ENCODE results near the gene MYH9. TPM values are rescaled to one million over a fixed set of nuclear protein-coding genes. Genes with fewer than 3 reads are reported as not detected.

MYH9 gene
- total and polyA plus RNA-seq, 7 donors, result 35.6 to 214 (median 92.0) TPM

DNA sequence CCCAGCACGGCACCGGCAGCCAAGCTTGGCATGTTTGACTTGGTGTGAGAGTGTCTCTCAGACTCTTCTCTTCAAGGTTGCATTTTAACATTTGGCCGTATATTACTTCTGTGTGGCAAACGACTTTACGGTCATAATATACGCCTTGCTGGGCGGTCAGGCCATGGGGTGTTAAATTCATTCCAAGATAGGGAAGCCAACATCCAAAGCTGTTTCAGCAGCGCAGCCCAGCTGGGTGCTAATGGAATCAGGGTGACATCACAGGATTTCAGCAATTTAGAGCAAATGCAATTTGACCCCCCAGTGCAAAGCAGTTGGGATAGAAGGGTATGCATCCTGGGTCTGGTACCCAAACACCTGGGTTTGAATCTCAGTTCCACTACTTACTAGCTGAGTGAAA lies 16.7 kb upstream of the MYH9 start:
- no peak overlapping the region for H3K27ac ChIP-seq
- TF ChIP-seq, protein P1, sequence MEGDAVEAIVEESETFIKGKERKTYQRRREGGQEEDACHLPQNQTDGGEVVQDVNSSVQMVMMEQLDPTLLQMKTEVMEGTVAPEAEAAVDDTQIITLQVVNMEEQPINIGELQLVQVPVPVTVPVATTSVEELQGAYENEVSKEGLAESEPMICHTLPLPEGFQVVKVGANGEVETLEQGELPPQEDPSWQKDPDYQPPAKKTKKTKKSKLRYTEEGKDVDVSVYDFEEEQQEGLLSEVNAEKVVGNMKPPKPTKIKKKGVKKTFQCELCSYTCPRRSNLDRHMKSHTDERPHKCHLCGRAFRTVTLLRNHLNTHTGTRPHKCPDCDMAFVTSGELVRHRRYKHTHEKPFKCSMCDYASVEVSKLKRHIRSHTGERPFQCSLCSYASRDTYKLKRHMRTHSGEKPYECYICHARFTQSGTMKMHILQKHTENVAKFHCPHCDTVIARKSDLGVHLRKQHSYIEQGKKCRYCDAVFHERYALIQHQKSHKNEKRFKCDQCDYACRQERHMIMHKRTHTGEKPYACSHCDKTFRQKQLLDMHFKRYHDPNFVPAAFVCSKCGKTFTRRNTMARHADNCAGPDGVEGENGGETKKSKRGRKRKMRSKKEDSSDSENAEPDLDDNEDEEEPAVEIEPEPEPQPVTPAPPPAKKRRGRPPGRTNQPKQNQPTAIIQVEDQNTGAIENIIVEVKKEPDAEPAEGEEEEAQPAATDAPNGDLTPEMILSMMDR (IDR thresholded peaks at IDR 0.05), result no peak
- no peak overlapping the region for H3K4me3 ChIP-seq
- H3K36me3 ChIP-seq (ENCODE audit: insufficient read depth in 1 of 2, low read depth in 1 of 2), result no peaks in the 10 kb centered on the region
- WGBS, 3 donors, result 69 to 73% (median 73%) methylated on average over 8 of the region's 8 CpGs
- no peaks in the 10 kb centered on the region for H3K9me3 ChIP-seq
- no peak for DNase-seq
- intact Hi-C loops (cut with DNase I), result no loop called here
- no peak for ATAC-seq
- peaks cover 2% of the 10 kb centered on the region for H3K4me1 ChIP-seq
- no peaks in the 10 kb centered on the region for H3K27me3 ChIP-seq (ENCODE audit: insufficient read depth in 3 of 3, low read length in 2 of 3)

DNA sequence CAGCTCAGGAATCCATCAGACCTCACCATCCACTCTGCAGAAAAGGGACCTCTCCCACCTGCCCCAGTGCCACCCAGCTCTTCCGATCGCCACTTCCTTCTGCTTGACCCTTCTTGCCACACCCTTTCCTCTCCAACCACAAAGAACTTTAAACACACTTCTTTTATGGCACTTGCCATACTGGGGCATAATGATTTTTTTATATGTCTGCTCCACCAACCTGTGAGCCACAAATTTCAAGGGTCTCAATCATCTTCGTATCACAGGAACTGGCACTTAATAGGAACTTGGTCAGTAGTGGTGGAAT lies 11.7 kb upstream of the MYH9 start:
- H3K9me3 ChIP-seq, result no peaks in the 10 kb centered on the region
- H3K4me1 ChIP-seq, result no peaks in the 10 kb centered on the region
- intact Hi-C loops (cut with DNase I), result no loop called here
- no peaks in the 10 kb centered on the region for H3K36me3 ChIP-seq (ENCODE audit: insufficient read depth in 1 of 2, low read depth in 1 of 2)
- 70 to 79% (median 76%) methylated on average over 3 of the region's 3 CpGs for WGBS, 3 donors
- no peak overlapping the region for H3K4me3 ChIP-seq
- TF ChIP-seq, protein P1 (IDR thresholded peaks at IDR 0.05), result no peak
- no peak overlapping the region for H3K27ac ChIP-seq
- no peaks in the 10 kb centered on the region for H3K27me3 ChIP-seq (ENCODE audit: insufficient read depth in 3 of 3, low read length in 2 of 3)
- ATAC-seq (no peak), DNase-seq (no peak)

DNA sequence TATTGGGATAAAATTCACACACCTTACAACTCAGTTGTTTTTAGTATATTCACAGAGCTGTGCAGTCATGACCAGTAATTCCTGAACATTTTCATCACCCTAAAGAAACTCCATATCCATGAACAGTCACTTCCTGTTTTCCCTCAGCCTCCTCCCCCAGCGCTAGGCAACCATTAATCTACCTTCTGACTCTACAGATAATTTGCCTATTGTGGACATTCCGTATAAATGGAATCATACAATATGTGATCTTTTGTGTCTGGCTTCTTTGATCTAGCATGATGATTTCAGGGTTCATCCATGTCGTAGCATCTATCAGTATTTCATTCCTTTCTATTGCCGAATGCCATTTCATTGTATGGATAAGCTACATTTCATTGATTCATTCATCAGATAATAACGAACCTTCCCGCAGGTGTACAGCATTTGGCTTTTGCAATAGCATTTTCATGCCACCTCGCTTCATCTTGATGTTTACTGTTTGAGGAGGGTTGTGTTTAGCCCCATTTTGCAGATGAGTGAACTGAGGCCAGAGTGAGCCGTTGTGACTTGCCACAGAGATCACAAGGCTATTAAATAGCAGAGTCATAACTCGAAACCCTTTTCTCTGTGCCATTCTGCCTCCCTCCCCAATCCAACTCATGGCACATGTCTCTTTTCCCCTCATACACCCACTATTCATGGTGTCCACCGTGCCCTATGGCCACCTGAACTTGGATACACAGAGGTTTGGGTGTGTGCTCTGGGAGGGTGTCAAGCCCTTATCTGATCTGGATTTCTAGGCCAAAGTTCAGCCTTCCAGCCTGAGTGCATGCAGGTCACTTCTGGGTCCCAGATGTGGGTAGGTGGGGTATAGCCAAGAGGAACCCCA lies 11.1 kb upstream of the MYH9 start:
- no peaks in the 10 kb centered on the region for H3K36me3 ChIP-seq (ENCODE audit: insufficient read depth in 1 of 2, low read depth in 1 of 2)
- DNase-seq (no peak), ATAC-seq (no peak)
- intact Hi-C loops (cut with DNase I), result no loop called here
- no peaks in the 10 kb centered on the region for H3K9me3 ChIP-seq
- H3K27me3 ChIP-seq (ENCODE audit: insufficient read depth in 3 of 3, low read length in 2 of 3), result no peaks in the 10 kb centered on the region
- H3K4me3 ChIP-seq, result no peak overlapping the region
- H3K27ac ChIP-seq, result no peak overlapping the region
- TF ChIP-seq, protein P1 (IDR thresholded peaks at IDR 0.05), result no peak
- WGBS, 3 donors, result 86 to 92% (median 89%) methylated on average over 10 of the region's 10 CpGs
- no peaks in the 10 kb centered on the region for H3K4me1 ChIP-seq

DNA sequence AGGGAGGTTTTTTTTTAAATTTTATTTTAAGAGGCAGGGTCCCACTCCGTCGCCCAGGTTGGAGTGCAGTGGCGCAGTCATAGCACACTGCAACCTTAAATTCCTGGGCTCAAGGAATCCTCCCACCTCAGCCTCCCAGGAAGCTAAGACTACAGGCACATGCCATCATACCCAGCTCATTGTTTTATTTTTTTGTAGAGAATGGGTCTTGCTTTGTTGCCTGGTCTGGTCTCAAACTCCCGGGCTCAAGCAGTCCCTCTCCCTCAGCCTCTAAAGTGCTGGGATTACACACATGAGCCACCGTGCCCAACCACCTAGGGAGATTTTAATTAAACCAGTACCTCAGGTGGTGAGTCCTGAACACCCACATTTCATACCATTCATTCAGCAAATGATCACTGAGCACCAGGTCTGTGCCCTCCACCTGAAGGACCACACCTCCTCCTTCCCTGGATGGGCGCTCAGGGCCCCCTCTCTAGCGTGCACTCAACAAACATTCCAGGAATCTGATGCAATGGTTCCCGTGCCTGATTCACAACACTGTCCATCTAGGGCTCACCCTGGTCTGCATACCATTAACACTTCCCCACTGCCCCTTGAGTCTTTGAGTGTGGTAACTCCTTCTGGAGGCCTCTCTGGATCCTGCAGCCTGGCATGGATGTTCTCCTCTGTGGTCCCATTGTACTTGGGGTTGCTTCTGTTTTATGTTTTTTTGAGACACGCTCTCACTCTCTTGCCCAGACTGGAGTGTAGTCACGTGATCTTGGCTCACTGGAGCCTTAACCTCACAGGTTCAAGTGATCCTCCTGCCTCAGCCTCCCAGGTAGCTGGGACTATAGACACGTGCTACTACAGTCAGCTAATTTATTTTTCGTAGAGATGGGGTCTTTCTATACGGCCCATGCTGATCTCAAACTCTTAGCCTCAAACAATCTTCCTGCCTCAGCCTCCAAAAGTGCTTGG lies 9.6 kb upstream of the MYH9 start:
- H3K9me3 ChIP-seq, result no peaks in the 10 kb centered on the region
- intact Hi-C loops (cut with DNase I), result no loop called here
- H3K27ac ChIP-seq, result no peak overlapping the region
- H3K27me3 ChIP-seq (ENCODE audit: insufficient read depth in 3 of 3, low read length in 2 of 3), result no peaks in the 10 kb centered on the region
- WGBS, 3 donors, result 81 to 86% (median 83%) methylated on average over 13 of the region's 13 CpGs
- TF ChIP-seq, protein P1 (IDR thresholded peaks at IDR 0.05), result no peak
- no peaks in the 10 kb centered on the region for H3K36me3 ChIP-seq (ENCODE audit: insufficient read depth in 1 of 2, low read depth in 1 of 2)
- H3K4me1 ChIP-seq, result no peaks in the 10 kb centered on the region
- no peak for DNase-seq
- no peak overlapping the region for H3K4me3 ChIP-seq
- ATAC-seq, result no peak

Measured in psoas muscle (tissue), 8 donors.